HG02759 (cell line): Measurements from ENCODE around the gene POGZ.

ENCODE experiments used
- ATAC-seq: cut with Tn5 transposase; IDR thresholded peaks from one replicate; pipeline ENCODE4 v1.9.1; 2021; ENCODE audit warnings: mild to moderate bottlenecking, moderate library complexity; ENCODE audit not compliant: unreplicated experiment

Gene POGZ

DNA sequence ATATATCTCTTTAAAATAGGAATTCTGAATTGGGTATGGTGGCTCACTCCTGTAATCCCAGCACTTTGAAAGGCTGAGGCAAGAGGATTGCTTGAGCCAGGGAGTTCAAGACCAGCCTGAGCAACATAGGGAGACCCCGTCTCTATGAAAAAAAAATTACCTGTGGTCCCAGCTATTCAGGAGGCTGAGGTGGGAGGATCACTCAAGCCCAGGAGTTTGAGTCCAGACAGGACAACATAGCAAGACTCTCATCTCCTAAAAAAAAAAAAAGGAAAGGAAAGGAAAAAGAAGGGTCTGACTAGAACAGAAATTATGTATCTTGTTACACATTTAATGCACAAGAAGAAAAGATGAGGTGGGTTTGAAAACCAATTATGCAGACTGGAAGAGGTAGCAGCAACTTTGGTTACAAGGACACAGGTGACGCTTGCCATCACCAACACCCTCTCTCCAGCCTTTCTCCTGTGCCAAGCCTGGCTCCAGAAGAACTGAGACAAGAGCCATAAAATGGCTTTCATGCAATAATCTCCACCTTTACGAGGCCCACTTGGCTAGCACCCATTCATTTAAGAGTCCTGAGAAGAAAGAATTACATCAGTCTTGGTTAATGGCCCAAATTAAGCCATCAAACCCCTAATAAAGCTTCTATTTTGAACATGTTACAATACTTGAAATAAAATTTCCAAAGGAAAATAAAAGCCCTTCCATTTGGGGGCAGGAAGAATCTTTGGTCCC, 82.0 kb downstream of the POGZ start:
- ATAC-seq = no peak

DNA sequence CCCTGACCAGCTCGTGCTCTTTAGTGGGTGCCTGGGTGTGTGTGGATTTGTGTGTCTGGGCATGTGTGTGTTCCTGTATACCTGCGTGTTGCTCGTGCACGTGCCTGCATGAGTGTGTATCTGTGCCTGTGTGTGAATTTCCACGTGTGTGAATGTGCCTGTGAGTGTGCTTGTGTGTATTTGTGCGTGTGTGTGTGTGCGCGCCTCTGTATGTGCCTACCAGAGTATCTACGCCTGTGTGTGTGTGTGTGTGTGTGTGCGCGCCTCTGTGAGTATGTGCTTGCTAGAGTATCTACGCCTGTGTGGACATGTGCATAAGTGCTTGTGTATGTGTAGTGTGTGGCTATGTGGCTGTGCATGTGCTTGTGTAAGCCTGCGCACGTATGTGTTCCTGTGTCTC, 86.1 kb downstream of the POGZ start:
- ATAC-seq = no peak

DNA sequence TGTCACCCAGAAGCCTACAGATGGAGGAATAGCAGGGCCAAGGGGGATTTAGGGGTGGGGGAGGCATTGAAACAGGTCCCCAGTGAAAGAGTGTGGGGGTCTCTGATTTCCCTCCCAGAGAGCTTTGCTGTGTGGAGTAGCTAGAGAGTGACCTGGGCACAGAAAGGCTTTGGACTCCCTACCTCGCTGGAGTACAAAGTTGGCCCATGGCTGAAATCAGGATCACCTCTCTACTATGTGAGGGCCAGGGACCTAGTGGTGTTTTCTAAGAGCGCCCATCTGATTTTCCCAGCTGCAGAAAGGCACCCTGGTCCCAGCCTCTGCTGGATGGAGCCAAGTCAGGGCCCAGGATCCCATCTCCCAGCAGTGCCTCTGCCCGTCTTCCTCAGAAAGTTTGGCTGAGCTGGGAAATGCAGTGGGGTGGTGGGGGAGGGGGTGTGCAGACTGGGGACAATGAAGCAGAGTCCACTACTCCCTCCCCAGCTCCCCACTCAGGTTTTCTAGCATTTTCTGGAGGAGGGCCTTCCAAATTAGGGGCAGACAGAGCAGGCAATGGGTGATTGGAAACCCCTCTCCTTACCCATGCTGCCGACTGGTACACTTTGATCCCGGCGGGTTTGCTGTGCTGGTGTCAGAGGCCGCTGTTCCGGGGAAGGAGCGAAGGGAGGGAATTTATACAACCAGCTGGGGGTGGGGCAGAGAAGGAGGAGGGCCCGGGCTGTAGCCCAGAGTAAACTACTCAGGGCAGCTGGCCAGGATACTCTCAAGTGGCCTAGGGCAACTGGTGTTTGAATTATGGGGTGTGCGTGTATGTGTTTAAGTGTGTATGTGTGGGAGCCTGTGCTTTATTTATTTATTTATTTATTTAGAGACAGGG, 87.0 kb downstream of the POGZ start, which contains the start of gene SELENBP1:
Gene SELENBP1 (minus strand): TSS at position 648 of the 877 bp plus-strand sequence. CDS start 64 bp downstream, at position 584.
- no peak for ATAC-seq

GRCh38 chr1:151371370-151372057, 87.8 kb downstream of the POGZ start:
- ATAC-seq = no peak

DNA sequence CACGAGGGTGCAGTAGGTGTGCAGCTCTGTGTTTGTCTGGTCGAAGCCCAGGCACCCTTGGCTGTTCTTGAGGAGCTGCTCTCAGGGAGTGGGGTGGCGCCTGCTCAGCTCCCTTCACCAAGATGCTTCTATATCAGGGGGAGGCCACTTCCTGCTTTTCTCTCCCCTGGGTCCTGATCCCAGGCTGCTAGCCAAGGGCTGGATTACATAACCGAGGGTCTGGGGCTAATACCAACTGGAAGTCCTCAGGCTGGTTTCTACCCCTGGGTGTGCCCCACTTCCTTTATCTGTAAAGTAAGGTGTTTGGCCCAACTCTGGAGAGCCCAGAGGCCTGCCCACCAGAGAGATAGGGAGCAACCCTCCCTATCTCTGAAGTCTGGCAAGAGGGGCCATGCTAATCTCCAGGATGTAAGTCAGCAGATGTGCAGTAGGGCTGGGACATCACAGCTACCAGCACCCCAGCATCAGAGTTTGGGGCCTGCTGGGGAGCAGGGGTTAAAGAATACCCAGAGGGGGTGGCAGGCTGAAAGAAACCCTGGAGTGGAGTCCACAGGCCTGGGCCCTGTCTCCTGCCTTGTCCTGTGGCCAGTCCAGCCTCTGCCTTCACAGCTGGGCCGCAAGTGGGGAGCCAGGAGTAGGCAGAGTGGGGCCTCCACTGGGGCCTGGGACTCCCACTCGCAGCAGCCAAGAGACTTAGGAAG, 88.9 kb downstream of the POGZ start:
- no peak for ATAC-seq

DNA sequence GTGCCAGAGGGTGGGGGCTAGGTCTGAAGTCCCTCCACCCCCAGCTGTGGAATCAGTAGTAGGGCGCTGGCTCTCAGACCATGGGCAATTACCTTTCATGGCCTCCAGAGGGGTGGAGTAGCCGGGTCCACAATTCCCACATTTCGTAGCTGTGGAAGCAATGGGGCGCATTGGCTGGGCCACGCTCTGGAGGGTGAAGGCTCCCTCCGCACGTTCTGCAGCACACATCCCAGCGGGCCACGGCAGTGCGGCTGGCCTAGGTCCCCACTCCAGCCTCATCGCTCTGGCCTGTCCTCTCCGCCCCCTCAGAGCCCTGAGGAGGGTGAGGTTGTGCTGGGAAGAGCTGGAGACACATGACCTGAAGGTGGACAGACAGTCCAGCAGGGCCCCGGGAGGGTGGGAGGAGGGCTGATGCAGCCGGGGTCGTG, 89.7 kb downstream of the POGZ start:
- ATAC-seq = no peak

DNA sequence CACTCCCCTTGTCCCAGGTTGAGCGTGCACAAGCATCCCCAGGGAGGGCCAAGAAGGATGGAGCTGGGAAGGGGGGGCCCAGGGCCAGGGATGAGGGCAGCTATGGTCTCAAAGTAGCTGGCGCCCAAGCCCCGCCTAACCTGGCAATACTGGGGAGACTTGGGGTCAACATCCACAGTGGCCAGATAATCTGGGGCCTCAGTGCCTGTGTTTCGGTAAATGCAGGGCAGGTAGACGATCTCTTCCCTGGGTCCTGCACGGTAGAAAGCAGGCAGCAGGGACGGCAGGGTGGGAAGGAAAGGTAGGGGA, 90.0 kb downstream of the POGZ start:
- no peak for ATAC-seq

DNA sequence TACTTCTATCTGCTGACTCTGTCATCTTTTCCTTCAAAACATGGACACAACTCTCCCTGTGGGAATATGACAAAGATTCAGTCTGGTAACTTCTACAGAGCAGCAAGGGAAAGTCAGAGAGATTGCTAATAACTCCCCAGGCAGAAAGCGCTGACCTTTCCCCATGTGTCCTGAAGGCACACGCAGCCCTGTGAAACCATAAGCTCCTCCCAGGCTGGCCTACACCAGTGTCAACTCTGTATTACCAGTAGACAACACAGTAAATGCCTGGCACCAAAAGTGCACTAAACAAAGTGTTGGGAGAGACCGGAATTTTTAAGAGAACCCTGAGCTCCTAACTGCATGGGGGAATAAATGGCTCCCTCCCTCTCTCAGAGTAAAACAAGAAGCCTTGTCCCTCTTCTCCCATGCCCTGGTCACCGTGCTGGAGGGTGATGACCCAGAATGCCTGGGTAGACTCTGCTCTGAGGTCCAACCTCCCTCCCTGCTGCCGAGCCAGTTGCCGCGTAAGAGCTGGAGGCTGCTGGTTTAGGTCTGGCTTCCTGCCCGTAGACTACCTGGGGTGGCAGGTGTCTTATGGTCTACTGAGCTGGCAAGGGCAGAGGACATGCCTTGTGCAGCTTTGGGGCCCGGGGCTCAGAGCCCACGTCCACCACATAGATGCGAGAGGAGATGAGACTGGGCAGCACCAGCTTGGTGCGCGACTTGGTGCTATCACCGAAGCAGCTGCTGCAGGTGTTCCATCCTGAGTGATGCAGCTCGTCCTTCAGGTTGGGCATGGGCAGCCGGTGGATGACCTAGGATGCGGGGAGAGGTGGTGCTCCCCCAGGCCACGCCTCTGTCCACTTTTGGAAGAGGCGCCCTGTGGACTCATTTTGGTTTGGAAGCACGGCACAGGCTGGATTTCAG, 90.6 kb downstream of the POGZ start:
- no peak for ATAC-seq

- no peak for ATAC-seq
Observed at GRCh38 chr1:151367658-151368392, 91.5 kb downstream of the POGZ start.

DNA sequence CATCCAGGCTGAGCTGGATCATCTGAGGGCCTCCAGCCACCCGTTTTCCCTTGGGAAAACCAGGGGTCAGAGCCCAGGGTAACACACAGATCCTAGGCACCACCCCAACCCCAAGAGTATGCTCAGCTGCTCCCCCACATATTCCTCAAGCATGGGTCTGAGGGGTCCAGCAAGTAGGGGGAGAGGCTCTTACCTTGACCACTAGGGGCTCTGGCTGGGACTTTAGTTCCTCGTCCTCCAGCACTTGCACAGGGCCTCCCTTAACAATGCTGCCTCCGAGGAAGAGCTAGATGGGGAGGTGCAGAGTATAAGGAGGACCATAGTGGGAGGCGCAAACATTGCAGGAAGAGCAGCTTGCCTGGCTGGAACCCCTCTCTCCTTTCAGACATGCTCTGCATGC, 94.3 kb downstream of the POGZ start:
- no peak for ATAC-seq

DNA sequence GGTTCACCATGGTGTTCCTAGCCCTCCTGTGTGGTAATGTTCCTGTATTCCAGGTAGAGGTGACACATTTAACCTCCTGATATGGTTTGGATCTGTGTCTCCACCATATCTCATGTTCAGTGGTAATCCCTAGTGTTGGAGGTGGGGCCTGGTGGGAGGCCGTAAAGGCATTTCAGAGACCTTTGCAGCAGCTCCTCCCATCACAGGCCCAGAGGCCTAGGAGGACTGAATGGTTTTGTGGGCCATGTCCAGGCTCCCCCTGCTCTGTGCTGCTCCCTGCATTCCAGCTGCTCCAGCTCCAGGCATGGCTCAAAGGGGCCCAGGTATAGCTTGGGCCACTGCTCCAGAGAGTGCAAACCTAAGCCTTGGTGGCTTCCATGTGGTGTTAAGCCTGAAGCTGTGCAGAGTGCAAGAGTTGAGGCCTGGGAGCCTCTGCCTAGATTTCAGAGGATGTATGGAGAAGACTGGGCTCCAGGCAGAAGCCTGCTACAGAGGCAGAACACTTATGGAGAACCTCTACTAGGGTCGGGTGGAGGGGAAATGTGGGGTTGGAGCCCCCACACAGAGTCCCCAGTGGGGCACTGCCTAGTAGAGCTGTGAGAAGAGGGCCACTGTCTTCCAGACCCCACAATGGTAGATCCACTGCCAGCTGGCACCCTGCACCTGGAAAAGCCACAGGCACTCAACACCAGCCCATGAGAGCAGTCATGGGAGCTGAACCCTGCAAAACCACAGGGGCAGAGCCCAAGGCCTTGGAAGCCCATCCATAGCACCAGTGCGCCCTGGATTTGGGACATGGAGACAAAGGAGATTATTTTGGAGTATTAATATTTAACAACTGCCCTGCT, 96.8 kb downstream of the POGZ start:
- ATAC-seq = no peak

GRCh38 chr1:151361883-151362282, 97.4 kb downstream of the POGZ start:
- ATAC-seq = no peak

GRCh38 chr1:151356696-151357095, 102.6 kb downstream of the POGZ start:
- no peak for ATAC-seq
